ENCODE measurements around the gene SPAG4. TPM values are rescaled to one million over a fixed set of nuclear protein-coding genes. Genes with fewer than 3 reads are reported as not detected.

The SPAG4 gene
- total and polyA plus RNA-seq, 2 donors (not counting 1 experiment from before 2014, with no cell fraction given), result 3.7 to 4.7 TPM

- no peak overlapping the region for H3K4me2 ChIP-seq (replicated peaks; ENCODE audit: low read depth, low read length, poor library complexity, severe bottlenecking)
- peaks cover 2 to 46% of the 10 kb centered on the region in 2 experiments for H3K36me3 ChIP-seq (replicated peaks in 1 of 2; ENCODE audit: control extremely low read depth in 1 of 2, control insufficient read depth in 1 of 2, extremely low read depth in 1 of 2, insufficient read depth in 2 of 2, low read length in 1 of 2)
- H3K27me3 Mint-ChIP-seq, result no peaks in the 10 kb centered on the region
- whole genome bisulfite sequencing (ENCODE audit: insufficient coverage), result 100% methylated on average over 1 of the region's 1 CpG
- TF ChIP-seq EZH2 (IDR thresholded peaks at IDR 0.05; ENCODE audit: borderline replicate concordance, insufficient read depth, low read depth, low read length, poor library complexity, severe bottlenecking), result no peak
- TF ChIP-seq, protein P1, sequence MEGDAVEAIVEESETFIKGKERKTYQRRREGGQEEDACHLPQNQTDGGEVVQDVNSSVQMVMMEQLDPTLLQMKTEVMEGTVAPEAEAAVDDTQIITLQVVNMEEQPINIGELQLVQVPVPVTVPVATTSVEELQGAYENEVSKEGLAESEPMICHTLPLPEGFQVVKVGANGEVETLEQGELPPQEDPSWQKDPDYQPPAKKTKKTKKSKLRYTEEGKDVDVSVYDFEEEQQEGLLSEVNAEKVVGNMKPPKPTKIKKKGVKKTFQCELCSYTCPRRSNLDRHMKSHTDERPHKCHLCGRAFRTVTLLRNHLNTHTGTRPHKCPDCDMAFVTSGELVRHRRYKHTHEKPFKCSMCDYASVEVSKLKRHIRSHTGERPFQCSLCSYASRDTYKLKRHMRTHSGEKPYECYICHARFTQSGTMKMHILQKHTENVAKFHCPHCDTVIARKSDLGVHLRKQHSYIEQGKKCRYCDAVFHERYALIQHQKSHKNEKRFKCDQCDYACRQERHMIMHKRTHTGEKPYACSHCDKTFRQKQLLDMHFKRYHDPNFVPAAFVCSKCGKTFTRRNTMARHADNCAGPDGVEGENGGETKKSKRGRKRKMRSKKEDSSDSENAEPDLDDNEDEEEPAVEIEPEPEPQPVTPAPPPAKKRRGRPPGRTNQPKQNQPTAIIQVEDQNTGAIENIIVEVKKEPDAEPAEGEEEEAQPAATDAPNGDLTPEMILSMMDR (IDR thresholded peaks at IDR 0.05), result no peak
- no peak overlapping the region for H3K4me3 ChIP-seq (ENCODE audit: control extremely low read depth in 1 of 5, extremely low read depth in 1 of 5, insufficient read depth in 1 of 5, low read depth in 2 of 5, low read length in 4 of 5)
- peaks cover 2% of the 10 kb centered on the region for H3K79me2 ChIP-seq (ENCODE audit: control insufficient read depth, insufficient read depth, low read length)
- no peaks in the 10 kb centered on the region for H3K9me3 Mint-ChIP-seq (ENCODE audit: insufficient read depth)
- no peak for DNase-seq
- H3K27ac Mint-ChIP-seq, result no peak overlapping the region
- no peak overlapping the region for H3K27ac ChIP-seq (ENCODE audit: low read length in 2 of 2)
- no peak overlapping the region for H2AFZ ChIP-seq (ENCODE audit: insufficient read depth, low read depth, low read length, poor library complexity, severe bottlenecking)
- H3K4me1 Mint-ChIP-seq, result peaks cover 4% of the 10 kb centered on the region
- intact Hi-C loops (cut with micrococcal nuclease), result no loop called here
- no peaks in the 10 kb centered on the region for H4K20me1 ChIP-seq (ENCODE audit: control insufficient read depth, insufficient read depth, low read length, poor library complexity, severe bottlenecking)
- no peak overlapping the region for H3K4me3 Mint-ChIP-seq
- no peaks in the 10 kb centered on the region for H3K9me3 ChIP-seq (ENCODE audit: control extremely low read depth in 1 of 3, control insufficient read depth in 2 of 3, insufficient read depth in 1 of 3, low read length in 2 of 3)
- no peak for ATAC-seq (ENCODE audit: low read depth)
- CTCF ChIA-PET, result interaction anchor here (0.8 to 1.6 kb wide), 4 partner anchors 20 to 206 kb away, joined by 3 read pairs; partner anchors contain the start of gene RBM39
- peaks cover 0 to 4% of the 10 kb centered on the region in 2 donors for H3K4me1 ChIP-seq (ENCODE audit: control insufficient read depth in 2 of 2, insufficient read depth in 2 of 2, low read length in 2 of 2)
- no peaks in the 10 kb centered on the region for H3K27me3 ChIP-seq (replicated peaks in 1 of 4; ENCODE audit: control extremely low read depth in 1 of 4, control insufficient read depth in 3 of 4, insufficient read depth in 4 of 4, low read length in 3 of 4)
- POLR2A ChIA-PET, result no interaction called here
- H3K9ac ChIP-seq (ENCODE audit: low read length), result no peak overlapping the region
Observed at GRCh38 chr20:35669681-35670080, 54.1 kb downstream of the SPAG4 start.

Small RNA genes within 50 kb of the gene (small RNA-seq; reads per million reads assigned to genes)
- gene RNU6-759P (ENCODE audit: insufficient read length, low read depth, low replicate concordance) (not detected), gene RPL37P1 (ENCODE audit: insufficient read length, low read depth, low replicate concordance) (not detected)

Other genes starting within 250 kb of the SPAG4 start
- 70.9 and 71.7 TPM in 2 replicates for gene UQCC1, start 203.9 kb upstream of the SPAG4 start, total RNA-seq
- gene UQCC1, start 203.9 kb upstream of the SPAG4 start, polyA plus RNA-seq, result 23.7 and 24.3 TPM in 2 replicates
- gene GDF5, start 177.6 kb upstream of the SPAG4 start, total RNA-seq, result not detected in 2 replicates
- not detected in 2 replicates for gene GDF5, start 177.6 kb upstream of the SPAG4 start, polyA plus RNA-seq
- gene CEP250, start 160.2 kb upstream of the SPAG4 start, total RNA-seq, result 78.4 and 78.5 TPM in 2 replicates
- gene CEP250, start 160.2 kb upstream of the SPAG4 start, polyA plus RNA-seq, result 14.6 and 16.5 TPM in 2 replicates
- gene C20orf173, start 86.2 kb upstream of the SPAG4 start, total RNA-seq, result not detected in 2 replicates
- not detected in 2 replicates for gene C20orf173, start 86.2 kb upstream of the SPAG4 start, polyA plus RNA-seq
- 167 and 191 TPM in 2 replicates for gene ERGIC3, start 73.8 kb upstream of the SPAG4 start, total RNA-seq
- 178 and 254 TPM in 2 replicates for gene ERGIC3, start 73.8 kb upstream of the SPAG4 start, polyA plus RNA-seq
- 323 and 331 TPM in 2 replicates for gene CPNE1, start 49.1 kb downstream of the SPAG4 start, total RNA-seq
- 309 and 321 TPM in 2 replicates for gene CPNE1, start 49.1 kb downstream of the SPAG4 start, polyA plus RNA-seq
- gene RBM12, start 49.1 kb downstream of the SPAG4 start, total RNA-seq, result 144 and 145 TPM in 2 replicates
- gene RBM12, start 49.1 kb downstream of the SPAG4 start, polyA plus RNA-seq, result 52.7 and 58.6 TPM in 2 replicates
- 29.0 and 29.4 TPM in 2 replicates for gene NFS1, start 83.5 kb downstream of the SPAG4 start, total RNA-seq
- 24.7 and 30.6 TPM in 2 replicates for gene NFS1, start 83.5 kb downstream of the SPAG4 start, polyA plus RNA-seq
- 33.2 and 38.1 TPM in 2 replicates for gene ROMO1, start 83.6 kb downstream of the SPAG4 start, total RNA-seq
- gene ROMO1, start 83.6 kb downstream of the SPAG4 start, polyA plus RNA-seq, result 131 and 145 TPM in 2 replicates
- 689 and 698 TPM in 2 replicates for gene RBM39, start 126.4 kb downstream of the SPAG4 start, total RNA-seq
- gene RBM39, start 126.4 kb downstream of the SPAG4 start, polyA plus RNA-seq, result 217 and 380 TPM in 2 replicates
- 92.3 and 101 TPM in 2 replicates for gene PHF20, start 156.2 kb downstream of the SPAG4 start, total RNA-seq
- 53.6 and 85.3 TPM in 2 replicates for gene PHF20, start 156.2 kb downstream of the SPAG4 start, polyA plus RNA-seq

All from B cell (primary cell).